Ovary (tissue), 9 donors: ENCODE measurements around the gene IRF2BPL. TPM values are rescaled to one million over a fixed set of nuclear protein-coding genes. Genes with fewer than 3 reads are reported as not detected.

ENCODE experiments used
- DNase-seq, 5 donors: peaks; one replicate each; pipeline ENCODE4 v3.0.0-alpha.2; 2019 to 2020
- H3K27ac ChIP-seq, 2 donors: fragments of 200-600 bp; one replicate each; pipeline versions ENCODE4 v1.5.1 to v1.8.0; 2019 to 2022
- H3K27me3 ChIP-seq: fragments of 200-600 bp; one replicate; pipeline ENCODE4 v1.8.0; 2022
- H3K36me3 ChIP-seq: fragments of 200-600 bp; sonication (generic); one replicate; pipeline ENCODE4 v1.5.1; 2019
- H3K4me1 ChIP-seq: one replicate; pipeline ENCODE4 v1.8.1; 2013; ENCODE audit warnings: mild to moderate bottlenecking, moderate library complexity; ENCODE audit not compliant: insufficient read depth
- H3K4me3 ChIP-seq: fragments of 200-600 bp; sonication (generic); one replicate; pipeline ENCODE4 v1.5.1; 2017
- H3K9me3 ChIP-seq, 2 donors: fragments of 200-600 bp in 1 of 2; sonication (generic) in 1 of 2; one replicate each; pipeline versions ENCODE4 v1.5.1 to v1.8.1; 2013 to 2019; ENCODE audit warnings: mild to moderate bottlenecking in 1 of 2, moderate library complexity in 1 of 2
- EP300 ChIP-seq: sonication (generic); formaldehyde crosslinking; IDR thresholded peaks from one replicate; pipeline ENCODE4 v1.6.1; 2017; ENCODE audit warnings: antibody characterized with exemption
- POLR2A ChIP-seq: fragments of 450-650 bp; IDR thresholded peaks from one replicate; pipeline ENCODE4 v1.6.1; 2017; ENCODE audit warnings: antibody characterized with exemption, mild to moderate bottlenecking, moderate library complexity
- WGBS, 3 donors: extraction: QIAGEN DNeasy Blood & Tissue Kit in 1 of 3; methylation state at CpG; one replicate each; pipeline versions ENCODE4 v1.1.5 to v1.1.7; 2013 to 2017; 5-methylcytosine and 5-hydroxymethylcytosine counted together
- intact Hi-C, 4 donors: fragments of 100-400 bp; cut with DNase I; formaldehyde crosslinking; loops; one replicate each; pipeline versions ENCODE4 v1.11.0 to v1.15.1; 2022 to 2023
- polyA plus RNA-seq, 2 donors: library from polyadenylated mRNA; stranded (reverse); fragments of 200-250 nt in 1 of 2; fragments of 350-450 nt in 1 of 2; fragmentation: Illumina TruSeq in 1 of 2; extraction: RNeasy Lipid Tissue Mini Kit (QIAGEN cat#74804) in 1 of 2; gene quantifications; one replicate each; pipeline ENCODE4 v1.2.3, GENCODE V29; 2013 to 2014
- total RNA-seq, 7 donors: library from RNA; depleted of rRNA in 2 of 7; stranded (reverse); fragments of >200 nt in 2 of 7; fragmentation: NEBNext Ultra II Directional in 3 of 7; extraction: Animal tissue kit (Norgen Biotek cat#: 25700) in 3 of 7; gene quantifications; one replicate each; pipeline versions ENCODE4 v1.1.0 to v1.2.4, GENCODE V29; 2016 to 2023
- TF ChIP-seq, protein P1 (sequence below), 3 donors: fragments of 450-650 bp in 2 of 3; fragments of 200-600 bp in 1 of 3; IDR thresholded peaks; one replicate each; pipeline versions ENCODE4 v1.5.1 to v1.8.0; 2016 to 2022; ENCODE audit warnings: antibody characterized with exemption in 3 of 3, mild to moderate bottlenecking in 1 of 3
- donor health status: DM: no; HTN: no; CAD: no; lungs with moderate emphysema.
- donor health status: DM: no; HTN: no; CAD: no.
- donor health status: Bipolar disorder and iron deficiency.
- donor health status: DM: yes; HTN: yes; CAD: no.
- donor health status: DM: no; HTN: no; CAD: no.
- donor health status: DM: yes; HTN: yes; CAD: no.

IRF2BPL gene
- total and polyA plus RNA-seq, 9 donors, result 14.1 to 126 (median 78.1) TPM

DNA sequence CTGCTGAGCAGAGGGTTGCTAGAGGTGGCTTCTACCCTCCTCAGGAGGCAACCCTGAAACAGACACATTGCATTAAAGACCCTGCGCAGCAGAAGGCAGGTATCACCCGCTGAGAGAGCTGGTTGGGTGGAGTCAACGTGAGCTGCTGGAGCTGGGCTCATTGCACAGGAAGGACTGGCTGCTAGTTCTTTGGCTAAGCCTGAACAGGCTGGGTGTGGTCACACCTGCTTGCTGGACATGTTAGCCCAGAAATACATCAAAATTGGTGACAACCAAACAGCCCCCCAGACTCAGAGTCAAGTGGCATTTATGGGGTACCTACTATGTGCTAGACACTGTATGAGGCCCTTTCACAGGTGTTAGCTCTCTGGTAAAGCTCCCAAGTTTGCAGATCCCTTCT lies 33.8 kb upstream of the IRF2BPL start:
- H3K9me3 ChIP-seq, result no peaks in the 10 kb centered on the region
- no peak for DNase-seq
- H3K4me3 ChIP-seq, result no peak overlapping the region
- TF ChIP-seq POLR2A, result no peak
- TF ChIP-seq, protein P1, sequence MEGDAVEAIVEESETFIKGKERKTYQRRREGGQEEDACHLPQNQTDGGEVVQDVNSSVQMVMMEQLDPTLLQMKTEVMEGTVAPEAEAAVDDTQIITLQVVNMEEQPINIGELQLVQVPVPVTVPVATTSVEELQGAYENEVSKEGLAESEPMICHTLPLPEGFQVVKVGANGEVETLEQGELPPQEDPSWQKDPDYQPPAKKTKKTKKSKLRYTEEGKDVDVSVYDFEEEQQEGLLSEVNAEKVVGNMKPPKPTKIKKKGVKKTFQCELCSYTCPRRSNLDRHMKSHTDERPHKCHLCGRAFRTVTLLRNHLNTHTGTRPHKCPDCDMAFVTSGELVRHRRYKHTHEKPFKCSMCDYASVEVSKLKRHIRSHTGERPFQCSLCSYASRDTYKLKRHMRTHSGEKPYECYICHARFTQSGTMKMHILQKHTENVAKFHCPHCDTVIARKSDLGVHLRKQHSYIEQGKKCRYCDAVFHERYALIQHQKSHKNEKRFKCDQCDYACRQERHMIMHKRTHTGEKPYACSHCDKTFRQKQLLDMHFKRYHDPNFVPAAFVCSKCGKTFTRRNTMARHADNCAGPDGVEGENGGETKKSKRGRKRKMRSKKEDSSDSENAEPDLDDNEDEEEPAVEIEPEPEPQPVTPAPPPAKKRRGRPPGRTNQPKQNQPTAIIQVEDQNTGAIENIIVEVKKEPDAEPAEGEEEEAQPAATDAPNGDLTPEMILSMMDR (IDR thresholded peaks at IDR 0.05), result no peak
- TF ChIP-seq EP300, result no peak
- no peaks in the 10 kb centered on the region for H3K27me3 ChIP-seq
- peaks cover 1% of the 10 kb centered on the region for H3K4me1 ChIP-seq
- intact Hi-C loops, result no loop called here
- no peaks in the 10 kb centered on the region for H3K36me3 ChIP-seq
- WGBS, 3 donors, result 78 to 84% (median 80%) methylated on average over 3 of the region's 3 CpGs
- no peak overlapping the region for H3K27ac ChIP-seq

DNA sequence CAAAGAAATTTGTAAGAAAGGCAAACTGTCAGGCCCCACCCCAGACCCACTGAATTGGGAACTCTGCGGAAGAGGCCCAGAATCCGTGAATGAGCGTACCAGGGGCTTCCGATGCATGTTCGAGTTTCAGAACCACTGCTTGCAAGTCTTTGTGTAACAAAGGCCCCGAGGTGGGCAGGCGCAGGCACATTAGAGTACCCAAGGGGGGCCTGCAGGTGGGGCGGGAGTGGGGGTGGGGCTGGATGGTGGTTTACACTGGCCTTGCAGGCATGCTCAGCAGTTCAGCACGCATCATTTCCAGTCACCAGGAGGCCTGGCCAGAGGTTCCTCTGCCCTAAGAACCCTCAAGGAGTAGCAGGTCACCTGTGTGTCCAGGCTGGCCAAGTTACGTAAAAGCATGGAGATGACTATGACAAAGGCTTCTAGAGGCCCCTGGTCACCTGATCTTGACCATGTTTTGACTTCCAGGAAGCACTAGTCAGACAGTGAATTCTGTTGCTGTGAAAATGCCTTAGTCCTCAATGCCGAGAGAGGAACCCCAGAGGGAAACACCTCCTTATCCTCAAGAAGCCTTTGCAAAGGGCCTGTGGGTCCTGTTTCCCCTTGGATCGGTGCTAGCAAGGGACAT lies 33.2 kb upstream of the IRF2BPL start:
- Histone ChIP-seq H3K9me3 (no peaks in the 10 kb centered on the region), H3K27me3 (no peaks in the 10 kb centered on the region), H3K4me1 (peaks cover 1% of the 10 kb centered on the region), H3K36me3 (no peaks in the 10 kb centered on the region), H3K4me3 (no peak overlapping the region), H3K27ac (no peak overlapping the region)
- DNase-seq, result no peak
- intact Hi-C loops, result no loop called here
- no peak for TF ChIP-seq POLR2A
- no peak for TF ChIP-seq EP300
- TF ChIP-seq, protein P1 (IDR thresholded peaks at IDR 0.05), result no peak
- 91 to 93% (median 92%) methylated on average over 12 of the region's 12 CpGs for WGBS, 3 donors

DNA sequence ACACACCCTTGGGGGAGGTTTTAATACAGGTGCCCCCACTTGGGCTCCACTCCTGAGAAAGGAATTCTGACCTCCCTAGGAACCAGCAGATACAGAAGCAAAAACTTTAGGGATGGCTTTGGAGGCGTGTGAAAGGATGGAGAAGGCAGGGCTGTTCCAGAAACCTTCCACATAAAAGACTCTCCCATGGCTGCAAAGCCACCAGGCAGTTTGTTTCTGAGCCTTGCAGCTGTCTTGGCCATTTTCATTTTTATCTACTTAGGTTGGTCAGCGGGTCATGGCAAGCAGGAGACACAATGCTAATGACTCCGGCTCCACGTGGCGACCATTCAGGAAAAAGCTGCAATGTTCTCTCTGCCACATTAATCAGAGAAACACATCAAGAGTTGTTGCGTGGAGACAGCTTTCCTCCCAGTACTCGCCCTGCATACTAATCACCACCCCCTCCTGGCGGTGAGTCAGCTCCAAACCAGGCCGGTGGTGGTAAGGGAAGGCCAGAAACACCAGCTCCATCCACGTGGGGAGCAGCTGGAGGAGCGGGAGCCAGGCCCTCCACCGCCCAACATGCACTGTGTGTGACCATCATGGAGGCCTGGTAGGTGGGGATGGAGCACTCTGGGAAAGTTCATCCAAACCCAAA lies 30.9 kb upstream of the IRF2BPL start:
- intact Hi-C loops, result no loop called here
- no peaks in the 10 kb centered on the region for H3K9me3 ChIP-seq
- H3K27me3 ChIP-seq, result no peaks in the 10 kb centered on the region
- H3K4me1 ChIP-seq, result peaks cover 1% of the 10 kb centered on the region
- TF ChIP-seq, protein P1 (IDR thresholded peaks at IDR 0.05), result no peak
- TF ChIP-seq EP300 (no peak), POLR2A (no peak)
- no peak overlapping the region for H3K4me3 ChIP-seq
- no peak for DNase-seq
- no peak overlapping the region for H3K27ac ChIP-seq
- 37 to 44% (median 41%) methylated on average over 12 of the region's 12 CpGs for WGBS, 3 donors
- no peaks in the 10 kb centered on the region for H3K36me3 ChIP-seq

DNA sequence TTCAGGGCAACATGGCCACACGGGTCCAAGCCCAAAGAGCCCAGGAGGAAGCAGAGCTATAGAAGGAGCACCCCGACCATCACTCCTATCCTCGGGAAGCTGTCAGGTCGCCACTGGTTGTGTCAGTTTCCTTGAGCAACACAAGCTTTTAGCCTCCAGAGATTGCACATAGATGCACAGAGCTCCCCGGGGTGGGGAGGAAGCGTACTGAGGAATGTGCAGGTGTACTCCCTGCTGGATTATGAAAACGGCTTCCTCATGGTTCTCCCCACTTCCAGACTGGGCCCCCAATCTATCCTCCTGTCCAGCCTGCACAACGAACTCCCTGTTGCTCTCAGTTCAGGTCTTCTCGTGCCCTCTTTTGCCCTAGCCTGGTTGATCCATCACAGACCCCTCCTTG lies 30.3 kb upstream of the IRF2BPL start:
- DNase-seq, result no peak
- 77 to 81% (median 79%) methylated on average over 9 of the region's 9 CpGs for WGBS, 3 donors
- Histone ChIP-seq H3K9me3 (no peaks in the 10 kb centered on the region), H3K4me1 (no peaks in the 10 kb centered on the region), H3K27me3 (no peaks in the 10 kb centered on the region), H3K36me3 (no peaks in the 10 kb centered on the region), H3K27ac (no peak overlapping the region), H3K4me3 (no peak overlapping the region)
- intact Hi-C loops, result no loop called here
- no peak for TF ChIP-seq EP300
- TF ChIP-seq POLR2A, result no peak
- TF ChIP-seq, protein P1 (IDR thresholded peaks at IDR 0.05), result no peak
